ENCODE results near the gene NRK.
"Not testable (repeated sequence)": the region's sequence is repeated elsewhere in the genome, so short reads cannot be mapped to it uniquely, and the experiment has no call there.

Gene NRK, protein sequence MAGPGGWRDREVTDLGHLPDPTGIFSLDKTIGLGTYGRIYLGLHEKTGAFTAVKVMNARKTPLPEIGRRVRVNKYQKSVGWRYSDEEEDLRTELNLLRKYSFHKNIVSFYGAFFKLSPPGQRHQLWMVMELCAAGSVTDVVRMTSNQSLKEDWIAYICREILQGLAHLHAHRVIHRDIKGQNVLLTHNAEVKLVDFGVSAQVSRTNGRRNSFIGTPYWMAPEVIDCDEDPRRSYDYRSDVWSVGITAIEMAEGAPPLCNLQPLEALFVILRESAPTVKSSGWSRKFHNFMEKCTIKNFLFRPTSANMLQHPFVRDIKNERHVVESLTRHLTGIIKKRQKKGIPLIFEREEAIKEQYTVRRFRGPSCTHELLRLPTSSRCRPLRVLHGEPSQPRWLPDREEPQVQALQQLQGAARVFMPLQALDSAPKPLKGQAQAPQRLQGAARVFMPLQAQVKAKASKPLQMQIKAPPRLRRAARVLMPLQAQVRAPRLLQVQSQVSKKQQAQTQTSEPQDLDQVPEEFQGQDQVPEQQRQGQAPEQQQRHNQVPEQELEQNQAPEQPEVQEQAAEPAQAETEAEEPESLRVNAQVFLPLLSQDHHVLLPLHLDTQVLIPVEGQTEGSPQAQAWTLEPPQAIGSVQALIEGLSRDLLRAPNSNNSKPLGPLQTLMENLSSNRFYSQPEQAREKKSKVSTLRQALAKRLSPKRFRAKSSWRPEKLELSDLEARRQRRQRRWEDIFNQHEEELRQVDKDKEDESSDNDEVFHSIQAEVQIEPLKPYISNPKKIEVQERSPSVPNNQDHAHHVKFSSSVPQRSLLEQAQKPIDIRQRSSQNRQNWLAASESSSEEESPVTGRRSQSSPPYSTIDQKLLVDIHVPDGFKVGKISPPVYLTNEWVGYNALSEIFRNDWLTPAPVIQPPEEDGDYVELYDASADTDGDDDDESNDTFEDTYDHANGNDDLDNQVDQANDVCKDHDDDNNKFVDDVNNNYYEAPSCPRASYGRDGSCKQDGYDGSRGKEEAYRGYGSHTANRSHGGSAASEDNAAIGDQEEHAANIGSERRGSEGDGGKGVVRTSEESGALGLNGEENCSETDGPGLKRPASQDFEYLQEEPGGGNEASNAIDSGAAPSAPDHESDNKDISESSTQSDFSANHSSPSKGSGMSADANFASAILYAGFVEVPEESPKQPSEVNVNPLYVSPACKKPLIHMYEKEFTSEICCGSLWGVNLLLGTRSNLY (N-terminal part only)

DNA sequence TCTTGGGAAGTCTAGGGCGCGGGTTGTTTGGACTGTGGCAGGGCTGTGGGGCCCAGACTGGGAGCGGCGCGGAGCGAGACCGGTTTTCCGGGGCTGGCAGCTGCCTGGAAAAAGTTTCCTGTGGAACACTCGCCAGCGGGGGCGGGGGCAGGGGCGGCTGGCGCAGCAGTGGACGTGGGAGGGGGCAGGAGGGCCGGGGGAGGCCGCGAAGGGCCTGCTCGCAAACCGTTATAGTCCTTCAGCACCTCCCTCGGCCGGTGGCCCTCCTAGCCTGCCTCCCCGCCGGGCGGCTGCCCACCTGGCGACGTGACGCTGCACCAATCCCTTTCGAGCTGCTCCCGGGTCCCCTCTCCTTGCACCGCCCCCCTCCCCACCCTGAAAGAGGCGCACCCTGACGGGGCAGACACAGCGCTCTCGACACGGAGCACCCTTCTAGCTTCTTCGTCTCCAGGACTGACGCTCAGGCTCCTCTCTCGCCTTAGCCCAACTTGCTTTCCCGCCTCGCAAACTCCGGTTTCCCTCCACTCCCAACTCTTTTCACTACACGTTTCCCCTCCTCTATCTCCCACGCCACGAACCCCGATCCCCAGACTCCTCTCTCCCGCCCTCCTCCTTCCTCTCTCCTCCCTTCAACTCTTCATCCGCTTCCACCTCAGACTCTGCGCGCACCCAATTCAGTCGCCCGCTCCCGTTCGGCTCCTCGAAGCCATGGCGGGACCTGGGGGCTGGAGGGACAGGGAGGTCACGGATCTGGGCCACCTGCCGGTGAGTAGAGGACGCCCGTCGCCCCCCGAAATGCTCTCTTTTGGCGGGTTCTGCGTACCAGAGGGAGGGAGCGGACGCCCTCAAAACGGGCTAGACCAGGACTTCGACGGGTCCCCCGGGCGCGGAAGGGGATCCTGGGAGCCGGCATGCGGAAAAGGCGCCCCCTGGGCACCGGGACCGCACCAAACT, at the start of gene NRK:
Gene NRK (plus strand): TSS at position 402 of the 954 bp plus-strand sequence. CDS start 307 bp downstream, at position 709.
- FAIRE-seq (no peak), DNase-seq (ENCODE audit: insufficient read length, low spot score) (no peak)
- no peak for TF ChIP-seq POLR2A (IDR thresholded peaks at IDR 0.05; ENCODE audit: low read depth, low read length)

DNA sequence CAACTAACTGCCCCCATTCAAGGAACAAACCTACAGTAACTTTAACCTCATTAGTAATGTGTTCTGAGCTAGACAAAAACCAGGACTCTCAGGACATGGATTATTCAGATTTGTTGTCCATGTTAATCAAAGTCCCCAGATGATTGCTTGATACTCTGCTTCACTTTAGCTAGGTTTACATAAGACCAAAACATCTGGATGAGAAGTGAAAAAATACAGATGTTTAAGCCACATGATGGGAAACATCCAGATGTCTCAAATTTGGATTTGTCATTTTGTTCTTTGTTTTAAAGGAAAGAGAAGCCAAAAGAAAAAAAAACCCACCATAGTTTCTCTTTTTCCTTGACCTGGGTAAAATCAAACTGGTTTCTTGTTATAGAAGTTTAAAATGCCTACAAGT, 48.5 kb upstream of the NRK start:
- DNase-seq (ENCODE audit: insufficient read length, low spot score) (no peak), FAIRE-seq (no peak)
- no peak for TF ChIP-seq POLR2A (IDR thresholded peaks at IDR 0.05; ENCODE audit: low read depth, low read length)

DNA sequence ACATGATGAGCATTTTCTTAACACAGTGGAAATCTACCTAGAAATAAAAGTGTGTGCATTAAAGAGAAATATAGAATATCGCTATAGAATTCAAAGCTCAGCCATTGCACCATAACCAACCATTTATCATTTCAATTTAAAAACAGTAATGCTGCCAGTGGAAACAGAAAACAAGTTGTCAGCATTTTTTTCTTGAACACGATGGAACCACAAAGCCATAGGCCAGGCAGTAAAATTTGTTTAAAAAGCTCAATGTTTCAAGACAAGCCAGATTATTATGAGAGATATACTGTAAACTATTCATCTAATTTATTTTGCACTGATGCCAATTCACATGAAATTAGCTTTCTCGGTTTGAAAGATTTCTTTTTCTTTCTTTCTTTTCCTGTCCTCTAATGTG, 46.7 kb upstream of the NRK start:
- TF ChIP-seq POLR2A (IDR thresholded peaks at IDR 0.05; ENCODE audit: low read depth, low read length): no peak
- no peak for FAIRE-seq
- no peak for DNase-seq (ENCODE audit: insufficient read length, low spot score)

DNA sequence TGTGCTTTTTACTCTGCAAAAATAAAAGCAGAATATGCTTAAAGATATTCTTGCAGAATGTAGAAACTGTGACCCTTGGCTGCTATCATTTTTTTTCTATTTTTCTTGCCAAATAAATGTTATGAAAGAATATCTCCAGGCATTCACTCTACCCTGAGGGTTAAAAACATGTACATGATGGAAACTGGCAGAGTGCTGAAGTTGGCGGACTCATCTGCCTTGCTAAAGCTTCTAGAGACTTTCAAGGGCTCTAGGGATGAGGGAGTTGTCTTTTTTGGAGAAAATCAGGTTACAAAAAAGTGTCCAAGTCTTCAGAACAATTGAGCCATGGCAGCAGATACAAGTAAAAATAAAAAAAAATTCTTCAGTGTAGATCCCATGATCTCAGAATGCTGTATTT, 40.5 kb upstream of the NRK start:
- no peak for TF ChIP-seq POLR2A (IDR thresholded peaks at IDR 0.05; ENCODE audit: low read depth, low read length)
- DNase-seq (ENCODE audit: insufficient read length, low spot score) (no peak), FAIRE-seq (no peak)

DNA sequence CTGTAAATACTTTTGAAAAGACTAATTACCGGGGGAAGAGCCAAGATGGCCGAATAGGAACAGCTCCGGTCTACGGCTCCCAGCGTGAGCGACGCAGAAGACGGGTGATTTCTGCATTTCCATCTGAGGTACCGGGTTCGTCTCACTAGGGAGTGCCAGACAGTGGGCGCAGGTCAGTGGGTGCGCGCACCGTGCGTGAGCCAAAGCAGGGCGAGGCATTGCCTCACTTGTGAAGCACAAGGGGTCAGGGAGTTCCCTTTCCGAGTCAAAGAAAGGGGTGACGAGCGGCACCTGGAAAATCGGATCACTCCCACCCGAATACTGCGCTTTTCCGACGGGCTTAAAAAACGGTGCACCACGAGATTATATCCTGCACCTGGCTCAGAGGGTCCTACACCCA, 25.5 kb upstream of the NRK start:
- not testable (repeated sequence) for FAIRE-seq; DNase-seq (ENCODE audit: insufficient read length, low spot score)

DNA sequence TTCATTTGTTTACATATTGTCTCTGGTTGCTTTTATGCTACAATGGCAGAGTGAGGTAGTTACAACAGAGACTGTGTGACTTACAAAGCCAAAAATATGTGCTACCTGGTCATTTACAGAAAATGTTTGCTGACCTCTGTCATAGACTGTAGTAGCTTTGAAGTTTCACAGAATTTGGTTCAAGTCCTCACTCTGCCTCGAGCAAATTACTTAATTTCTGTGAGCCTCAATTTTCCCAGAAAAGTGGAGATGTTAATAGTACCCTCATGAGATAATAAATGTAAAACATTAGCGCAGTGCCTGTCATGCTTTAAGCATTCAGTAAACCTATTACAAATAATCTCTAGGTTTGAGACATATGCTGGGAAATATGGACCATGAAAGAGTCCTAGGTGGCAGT, 18.4 kb upstream of the NRK start:
- TF ChIP-seq POLR2A (IDR thresholded peaks at IDR 0.05; ENCODE audit: low read depth, low read length): no peak
- FAIRE-seq: no peak
- no peak for DNase-seq (ENCODE audit: insufficient read length, low spot score)

DNA sequence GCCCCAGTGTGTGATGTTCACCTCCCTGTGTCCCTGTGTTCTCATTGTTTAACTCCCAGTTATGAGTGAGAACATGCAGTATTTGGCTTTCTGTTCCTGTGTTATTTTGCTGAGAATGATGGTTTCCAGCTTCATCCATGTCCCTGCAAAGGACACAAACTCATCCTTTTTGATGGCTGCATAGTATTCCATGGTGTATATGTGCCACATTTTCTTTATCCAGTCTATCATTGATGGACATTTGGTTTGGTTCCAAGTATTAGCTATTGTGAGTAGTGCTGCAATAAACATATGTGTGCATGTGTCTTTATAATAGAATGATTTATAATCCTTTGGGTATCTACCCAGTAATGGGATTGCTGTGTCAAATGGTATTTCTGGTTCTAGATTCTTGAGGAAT, 16.7 kb upstream of the NRK start:
- not testable (repeated sequence) for DNase-seq (ENCODE audit: insufficient read length, low spot score); FAIRE-seq

DNA sequence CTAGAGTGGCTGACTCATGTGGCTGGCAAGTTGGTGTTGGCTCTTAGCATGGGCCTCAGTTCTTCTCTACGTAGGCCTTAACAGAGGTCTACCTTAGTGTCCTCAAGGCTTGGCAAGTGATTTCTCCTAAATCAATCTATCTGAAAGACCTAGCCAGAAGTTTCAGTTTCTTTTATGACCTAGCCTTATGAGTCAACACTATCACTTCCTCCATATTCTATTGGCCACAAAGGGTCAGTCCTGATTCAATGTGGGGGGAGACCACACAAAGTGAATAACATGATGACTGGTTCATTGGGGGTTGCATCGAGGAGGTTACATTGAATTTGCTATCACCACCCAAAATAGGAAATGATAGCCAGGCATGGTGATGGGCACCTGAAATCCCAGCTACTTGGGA, 5.8 kb upstream of the NRK start:
- DNase-seq (ENCODE audit: insufficient read length, low spot score): no peak
- no peak for TF ChIP-seq POLR2A (IDR thresholded peaks at IDR 0.05; ENCODE audit: low read depth, low read length)
- FAIRE-seq: no peak

DNA sequence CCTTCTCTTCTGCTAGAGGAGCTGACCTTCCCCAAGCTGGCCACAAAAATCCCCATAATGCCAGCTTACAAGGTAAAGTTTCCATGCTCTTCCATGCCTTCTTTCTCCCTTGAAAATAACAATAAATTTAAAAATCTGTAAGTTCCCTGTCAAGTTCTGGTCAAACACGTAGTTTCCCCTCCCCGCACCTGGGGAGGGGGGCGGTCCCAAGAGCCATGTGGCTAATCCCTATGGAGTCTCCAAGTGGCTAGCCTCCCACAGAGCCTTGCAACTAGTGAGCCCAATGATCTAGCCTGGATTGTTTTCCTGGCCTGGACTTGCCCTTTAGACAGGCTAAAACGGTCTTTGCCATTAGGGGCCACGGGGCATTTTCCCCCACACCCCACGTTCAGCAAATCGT, 2.1 kb upstream of the NRK start:
- FAIRE-seq: no peak
- no peak for DNase-seq (ENCODE audit: insufficient read length, low spot score)
- TF ChIP-seq POLR2A (IDR thresholded peaks at IDR 0.05; ENCODE audit: low read depth, low read length): no peak

DNA sequence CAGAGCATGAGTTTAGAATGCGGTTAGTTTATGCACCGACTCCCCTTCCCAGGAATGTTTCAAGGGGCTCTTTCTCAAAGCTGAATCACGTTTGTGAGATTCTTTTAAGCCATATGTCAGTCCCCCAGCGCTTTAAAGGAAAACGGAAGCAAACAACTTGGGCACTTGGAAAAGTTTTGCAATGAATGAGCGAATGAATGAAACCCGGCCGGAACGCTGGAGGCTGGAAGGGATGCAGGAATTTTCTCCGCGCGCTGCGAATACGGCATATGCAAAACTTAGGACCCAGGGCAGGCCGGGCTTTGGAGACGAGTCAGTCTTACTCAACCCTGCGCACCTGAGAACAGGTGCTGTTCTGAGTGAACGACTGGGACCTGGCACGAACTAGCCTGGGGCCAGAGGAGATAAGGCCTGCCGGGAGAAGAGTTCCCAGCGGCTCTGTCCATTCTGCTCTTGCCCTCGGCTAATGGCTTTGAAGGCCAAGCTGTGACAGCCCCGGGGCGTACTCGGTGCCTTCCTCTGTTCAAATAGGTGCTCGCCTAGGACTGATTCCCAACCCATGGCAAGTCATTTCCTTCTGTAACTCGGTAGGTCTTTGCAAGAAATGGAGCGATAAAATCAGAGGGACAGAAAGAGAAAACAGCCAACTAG, 743 bp upstream of the NRK start:
- DNase-seq (ENCODE audit: insufficient read length, low spot score): no peak
- TF ChIP-seq POLR2A (IDR thresholded peaks at IDR 0.05; ENCODE audit: low read depth, low read length): no peak
- FAIRE-seq: no peak

DNA sequence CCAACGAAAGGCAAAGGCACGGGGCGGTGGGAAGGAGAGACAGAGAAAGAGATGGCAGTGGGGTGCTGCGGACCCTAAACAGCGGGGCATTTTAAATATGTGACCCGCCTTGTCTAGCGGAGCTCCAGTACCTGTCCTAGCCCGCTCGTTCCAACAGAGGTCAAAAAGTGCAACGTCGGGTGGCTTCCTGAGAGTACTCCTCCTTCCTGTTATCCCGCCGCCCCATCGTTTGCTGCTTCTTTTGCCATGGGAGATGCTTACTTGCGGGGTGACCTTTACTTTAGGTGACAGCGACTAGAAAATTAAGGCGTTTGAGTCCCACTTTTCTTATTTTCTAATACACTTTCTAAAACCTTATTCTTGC, 735 bp downstream of the NRK start:
- no peak for TF ChIP-seq POLR2A (IDR thresholded peaks at IDR 0.05; ENCODE audit: low read depth, low read length)
- DNase-seq (ENCODE audit: insufficient read length, low spot score) (no peak), FAIRE-seq (no peak)

DNA sequence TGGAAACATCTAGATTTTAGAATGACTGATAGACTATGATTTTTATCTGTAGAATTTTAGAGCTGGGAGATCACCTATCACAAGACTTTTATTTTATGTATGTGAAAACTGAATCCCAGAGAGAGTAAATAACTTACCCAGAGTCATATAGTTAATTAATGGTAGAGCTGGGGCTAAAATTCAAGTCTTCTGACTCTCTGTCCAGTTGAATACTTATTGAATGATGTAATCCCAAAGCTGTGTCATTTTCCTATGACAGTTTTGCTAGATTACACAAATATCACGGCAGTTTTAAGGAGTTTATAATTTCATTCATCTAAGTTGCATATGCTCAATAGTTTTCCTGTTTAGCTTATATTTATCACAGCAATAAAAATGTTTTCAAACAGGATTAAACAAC, 6.7 kb downstream of the NRK start:
- no peak for TF ChIP-seq POLR2A (IDR thresholded peaks at IDR 0.05; ENCODE audit: low read depth, low read length)
- FAIRE-seq: no peak
- DNase-seq (ENCODE audit: insufficient read length, low spot score): no peak

DNA sequence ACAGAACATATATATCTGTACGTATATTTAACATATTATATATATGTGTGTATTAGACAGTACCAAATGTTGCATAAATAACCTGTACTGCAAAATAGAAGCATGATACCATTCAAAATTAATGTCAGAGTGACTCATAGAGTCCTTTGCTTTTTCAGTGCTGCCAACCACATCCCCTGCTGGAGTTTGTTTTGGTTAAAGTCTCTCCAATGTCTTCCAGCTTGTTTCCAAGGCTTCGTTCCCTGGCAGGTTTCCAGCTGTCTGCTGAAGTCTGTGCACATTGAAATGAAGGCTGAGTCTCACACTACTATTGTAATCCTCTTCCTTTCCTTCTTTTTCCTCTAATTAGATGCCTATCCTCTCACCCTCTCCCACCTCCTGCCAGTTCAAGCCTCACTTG, 14.9 kb downstream of the NRK start:
- TF ChIP-seq POLR2A (IDR thresholded peaks at IDR 0.05; ENCODE audit: low read depth, low read length): no peak
- no peak for FAIRE-seq
- no peak for DNase-seq (ENCODE audit: insufficient read length, low spot score)

Data from H54 (cell line).